ENCODE measurements around the gene MYRIP. TPM values are rescaled to one million over a fixed set of nuclear protein-coding genes. Genes with fewer than 3 reads are reported as not detected.

The MYRIP gene
- total and polyA plus RNA-seq, 8 donors, result 1.4 to 11.2 (median 7.8) TPM

- Histone ChIP-seq H3K27ac (no peak overlapping the region), H3K9me3 (no peaks in the 10 kb centered on the region), H3K4me1 (no peaks in the 10 kb centered on the region), H3K36me3 (no peaks in the 10 kb centered on the region), H3K27me3 (no peaks in the 10 kb centered on the region), H3K4me3 (no peak overlapping the region)
- 87 to 94% methylated on average over 2 of the region's 2 CpGs for WGBS, 2 donors
- FAIRE-seq (no peak), ATAC-seq (no peak), DNase-seq (no peak)
- intact Hi-C loops (cut with DNase I), result no loop called here
- TF ChIP-seq CTCF (IDR thresholded peaks at IDR 0.05), result no peak
Observed at GRCh38 chr3:40287248-40287647, 477.8 kb downstream of the MYRIP start.

GRCh38 chr3:40290396-40290795, 481.0 kb downstream of the MYRIP start:
- no peak for TF ChIP-seq CTCF (IDR thresholded peaks at IDR 0.05)
- no peak overlapping the region for H3K4me3 ChIP-seq
- no peaks in the 10 kb centered on the region for H3K4me1 ChIP-seq
- intact Hi-C loops (cut with DNase I), result no loop called here
- no peaks in the 10 kb centered on the region for H3K27me3 ChIP-seq
- WGBS, 2 donors, result 93 to 95% methylated on average over 6 of the region's 6 CpGs
- no peak overlapping the region for H3K27ac ChIP-seq
- no peak for DNase-seq
- no peaks in the 10 kb centered on the region for H3K9me3 ChIP-seq
- H3K36me3 ChIP-seq, result no peaks in the 10 kb centered on the region
- no peak for FAIRE-seq
- no peak for ATAC-seq

- 92 to 93% methylated on average over 4 of the region's 4 CpGs for WGBS, 2 donors
- H3K27ac ChIP-seq, result no peak overlapping the region
- H3K27me3 ChIP-seq, result no peaks in the 10 kb centered on the region
- FAIRE-seq, result no peak
- no peaks in the 10 kb centered on the region for H3K4me1 ChIP-seq
- intact Hi-C loops (cut with DNase I), result no loop called here
- H3K4me3 ChIP-seq, result no peak overlapping the region
- H3K9me3 ChIP-seq, result no peaks in the 10 kb centered on the region
- H3K36me3 ChIP-seq, result no peaks in the 10 kb centered on the region
- TF ChIP-seq CTCF (IDR thresholded peaks at IDR 0.05), result no peak
- no peak for DNase-seq
- ATAC-seq, result no peak
Observed at GRCh38 chr3:40291471-40291870, 482.1 kb downstream of the MYRIP start.

- Histone ChIP-seq H3K27ac (no peak overlapping the region), H3K9me3 (no peaks in the 10 kb centered on the region), H3K4me3 (no peak overlapping the region), H3K27me3 (no peaks in the 10 kb centered on the region), H3K36me3 (no peaks in the 10 kb centered on the region), H3K4me1 (no peaks in the 10 kb centered on the region)
- TF ChIP-seq CTCF (IDR thresholded peaks at IDR 0.05), result no peak
- DNase-seq (no peak), FAIRE-seq (no peak), ATAC-seq (no peak)
- intact Hi-C loops (cut with DNase I), result no loop called here
- 72 to 91% methylated on average over 4 of the region's 4 CpGs for WGBS, 2 donors
Observed at GRCh38 chr3:40292637-40293349, 483.4 kb downstream of the MYRIP start.

GRCh38 chr3:40294434-40294833, 485.0 kb downstream of the MYRIP start:
- no peak overlapping the region for H3K4me3 ChIP-seq
- no peaks in the 10 kb centered on the region for H3K9me3 ChIP-seq
- no peak for FAIRE-seq
- intact Hi-C loops (cut with DNase I), result no loop called here
- no peaks in the 10 kb centered on the region for H3K4me1 ChIP-seq
- DNase-seq, result no peak
- WGBS, 2 donors, result 94 to 95% methylated on average over 1 of the region's 1 CpG
- H3K27ac ChIP-seq, result no peak overlapping the region
- H3K27me3 ChIP-seq, result no peaks in the 10 kb centered on the region
- no peak for ATAC-seq
- no peak for TF ChIP-seq CTCF (IDR thresholded peaks at IDR 0.05)
- H3K36me3 ChIP-seq, result no peaks in the 10 kb centered on the region

All from pancreas (tissue), 10 donors.